SKM-1 (cell line): ENCODE data around the gene TLN1.

ENCODE experiments used
- DNase-seq: peaks from one replicate; lab custom pipeline; 2025; ENCODE audit not compliant: unreplicated experiment; lab: John Stamatoyannopoulos, UW

TLN1 gene

DNA sequence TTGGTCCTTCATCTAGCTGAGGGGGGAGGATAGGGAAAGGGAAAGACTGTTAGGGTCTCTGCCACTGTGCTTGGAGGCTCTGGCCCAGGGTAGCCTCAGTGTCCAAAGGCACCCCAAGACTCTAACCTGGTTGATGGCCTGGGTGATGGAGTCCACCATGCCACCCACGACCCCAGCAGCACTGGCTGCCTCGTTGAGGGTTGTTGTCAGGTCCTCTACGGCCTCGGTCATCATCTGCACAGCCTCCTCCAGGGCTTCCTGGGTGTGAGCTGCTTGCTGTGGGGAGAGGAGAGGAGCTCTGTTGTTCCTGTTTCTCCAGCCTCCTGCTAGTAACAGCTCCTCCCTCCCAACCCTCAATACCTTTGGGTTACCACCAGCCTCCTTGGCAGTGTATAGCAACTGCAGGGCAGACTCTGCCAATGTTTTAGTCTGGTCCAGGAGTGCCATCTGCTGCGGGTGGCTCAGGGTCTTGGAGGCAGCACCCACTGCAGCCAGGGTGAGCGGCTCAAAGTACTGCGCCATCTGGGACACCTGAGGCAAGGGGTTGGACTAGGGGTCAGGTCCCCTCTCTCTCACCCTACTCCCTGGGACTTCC lies 26.1 kb downstream of the TLN1 start:
- DNase-seq: no peak

DNA sequence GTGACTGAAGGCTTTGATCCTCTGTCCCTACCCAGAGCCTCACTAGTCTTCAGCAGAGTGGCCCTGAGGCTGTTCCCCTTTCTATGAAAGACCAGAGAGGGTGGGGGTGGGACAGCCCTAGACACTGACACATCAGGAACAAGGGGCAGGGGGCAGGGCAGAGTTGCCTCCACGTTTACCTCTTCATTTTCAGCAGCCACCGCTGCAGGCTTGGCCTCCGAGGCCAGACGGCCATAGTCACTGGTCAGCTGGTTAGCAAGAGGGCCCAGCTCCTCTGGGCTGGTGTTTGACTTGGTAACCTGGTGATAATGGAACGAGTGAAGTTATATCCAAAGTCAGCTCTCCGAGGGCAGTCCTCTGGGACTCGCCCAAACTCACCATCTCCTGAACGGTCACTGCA lies 26.6 kb downstream of the TLN1 start:
- no peak for DNase-seq

DNA sequence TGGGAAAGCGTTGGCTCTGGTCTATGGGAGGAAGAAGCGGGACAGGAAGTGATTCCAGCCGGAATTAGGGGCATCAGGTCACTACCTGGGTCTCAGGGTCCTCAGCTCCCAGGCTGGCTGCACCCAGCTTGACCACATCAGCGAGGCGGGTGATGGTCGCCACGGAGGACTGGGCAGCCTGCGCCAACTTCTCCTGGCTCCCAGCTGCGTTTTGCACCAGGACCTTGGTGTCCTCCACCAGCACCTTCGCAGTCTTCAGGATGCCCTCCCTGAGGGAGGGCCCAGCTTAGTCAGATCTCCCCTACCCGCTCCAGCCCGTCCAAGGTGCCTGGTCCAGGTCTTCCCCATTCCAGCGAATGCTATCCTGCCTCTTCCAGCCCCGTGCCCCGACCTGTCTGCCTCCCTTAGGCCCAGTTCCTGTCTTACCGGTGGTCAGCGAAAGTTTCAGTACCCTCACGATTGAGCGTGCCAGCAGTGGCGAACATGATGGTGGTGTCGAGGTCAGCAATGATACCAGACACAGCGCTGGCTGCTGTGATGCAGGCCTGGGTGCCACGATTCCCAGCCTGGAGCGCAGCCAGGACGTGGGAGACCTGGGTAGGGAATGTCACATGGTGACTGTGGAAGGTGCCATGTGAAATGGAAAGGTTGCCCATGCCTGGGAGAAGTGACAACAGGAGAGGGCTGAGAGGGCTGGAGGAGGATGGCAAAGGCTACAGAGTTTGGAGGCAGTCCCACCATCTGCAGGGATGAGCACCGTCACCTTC lies 27.9 kb downstream of the TLN1 start:
- DNase-seq: no peak

DNA sequence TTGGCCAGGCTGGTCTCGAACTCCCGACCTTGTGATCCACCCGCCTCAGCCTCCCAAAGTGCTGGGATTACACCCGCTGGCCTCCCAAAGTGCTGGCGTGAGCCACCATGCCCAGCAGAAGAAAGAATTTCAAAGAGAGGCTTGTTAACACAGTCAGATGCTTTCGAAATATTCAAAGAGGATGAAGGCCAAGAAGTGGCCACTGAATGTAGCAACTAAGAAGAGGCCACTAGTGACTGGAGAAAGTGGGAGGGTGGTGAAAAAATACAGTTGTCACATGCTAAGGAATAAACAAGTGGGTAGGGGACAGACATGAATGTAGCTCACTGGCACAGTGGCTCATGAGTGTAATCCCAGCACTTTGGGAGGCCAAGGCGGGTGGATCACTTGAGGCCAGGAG lies 29.3 kb downstream of the TLN1 start:
- no peak for DNase-seq

DNA sequence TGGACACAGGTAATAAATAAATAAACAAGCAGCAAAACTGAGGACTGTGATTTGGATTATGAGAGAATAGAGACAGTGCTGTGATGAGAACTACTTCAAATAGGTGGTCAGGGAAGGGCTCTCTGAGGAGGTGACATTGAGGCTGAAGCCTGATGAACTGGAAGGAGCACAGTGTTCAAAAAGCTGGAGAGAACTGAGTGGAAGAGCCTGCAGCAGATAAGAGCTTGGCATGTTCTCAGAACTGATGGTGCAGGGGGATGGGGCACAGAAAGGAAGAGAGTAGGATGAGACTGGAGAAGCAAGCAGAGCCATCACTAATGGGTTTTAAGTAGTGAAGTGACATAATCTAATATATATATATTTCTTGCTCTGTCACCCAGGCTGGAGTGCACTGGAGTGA lies 31.1 kb downstream of the TLN1 start:
- DNase-seq: no peak

DNA sequence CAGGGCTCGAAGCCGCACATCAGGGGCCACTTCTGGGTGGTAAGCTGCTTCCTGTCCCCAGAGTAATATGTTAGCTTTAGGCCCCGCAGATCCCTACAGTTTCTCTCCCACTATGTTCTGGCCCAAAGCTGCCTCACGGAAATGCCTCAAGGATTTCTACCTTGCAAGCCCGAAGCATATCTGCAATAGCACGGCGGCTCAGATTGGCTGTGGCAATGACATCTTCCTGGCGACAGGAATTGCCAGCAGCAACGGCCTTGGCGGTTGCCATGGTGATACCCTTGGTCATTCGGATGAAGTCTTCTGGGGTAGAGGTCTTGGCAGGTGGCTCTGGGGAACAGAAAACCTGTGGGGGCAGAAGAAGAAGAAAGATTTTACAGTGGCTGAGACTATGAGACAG lies 32.0 kb downstream of the TLN1 start:
- no peak for DNase-seq

DNA sequence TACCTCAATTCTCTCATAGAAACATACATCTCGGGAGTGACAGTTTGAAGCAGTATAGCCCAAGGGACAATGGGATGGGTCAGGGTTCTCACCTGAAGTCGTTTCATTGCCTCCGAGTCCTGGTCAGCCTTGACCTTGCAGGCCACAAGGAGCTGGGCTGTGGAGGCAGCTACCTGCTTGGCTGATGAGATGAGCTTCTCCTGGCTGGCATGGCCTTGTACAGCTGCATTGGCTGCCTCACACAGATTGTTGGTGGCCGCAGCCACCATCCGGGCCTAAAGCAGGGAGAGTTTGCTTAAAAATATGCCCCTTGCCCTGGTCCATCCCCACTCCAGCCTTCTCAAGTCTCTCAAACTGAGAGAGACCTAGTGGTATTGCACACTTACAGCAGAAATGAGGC lies 33.8 kb downstream of the TLN1 start:
- no peak for DNase-seq

DNA sequence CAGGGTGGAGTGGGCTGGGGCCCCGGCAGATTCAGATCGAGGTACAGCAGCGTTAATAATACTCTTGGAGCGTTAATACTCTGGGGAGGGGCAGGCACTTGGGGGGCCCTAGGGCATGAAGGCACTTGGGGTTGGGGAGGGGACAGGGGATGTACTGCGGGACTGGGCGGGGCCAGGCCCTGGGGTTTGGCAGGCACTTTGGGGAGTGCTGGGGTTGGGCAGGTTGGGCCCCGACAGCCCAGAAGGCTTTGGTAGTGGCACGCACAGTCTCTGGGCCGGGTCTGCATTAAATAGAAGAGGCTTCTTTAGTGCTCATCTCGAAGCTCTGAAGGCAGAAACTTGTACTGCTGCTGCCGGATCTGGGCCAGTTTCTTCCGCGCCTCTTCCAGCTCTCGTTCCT lies 34.5 kb downstream of the TLN1 start:
- no peak for DNase-seq

DNA sequence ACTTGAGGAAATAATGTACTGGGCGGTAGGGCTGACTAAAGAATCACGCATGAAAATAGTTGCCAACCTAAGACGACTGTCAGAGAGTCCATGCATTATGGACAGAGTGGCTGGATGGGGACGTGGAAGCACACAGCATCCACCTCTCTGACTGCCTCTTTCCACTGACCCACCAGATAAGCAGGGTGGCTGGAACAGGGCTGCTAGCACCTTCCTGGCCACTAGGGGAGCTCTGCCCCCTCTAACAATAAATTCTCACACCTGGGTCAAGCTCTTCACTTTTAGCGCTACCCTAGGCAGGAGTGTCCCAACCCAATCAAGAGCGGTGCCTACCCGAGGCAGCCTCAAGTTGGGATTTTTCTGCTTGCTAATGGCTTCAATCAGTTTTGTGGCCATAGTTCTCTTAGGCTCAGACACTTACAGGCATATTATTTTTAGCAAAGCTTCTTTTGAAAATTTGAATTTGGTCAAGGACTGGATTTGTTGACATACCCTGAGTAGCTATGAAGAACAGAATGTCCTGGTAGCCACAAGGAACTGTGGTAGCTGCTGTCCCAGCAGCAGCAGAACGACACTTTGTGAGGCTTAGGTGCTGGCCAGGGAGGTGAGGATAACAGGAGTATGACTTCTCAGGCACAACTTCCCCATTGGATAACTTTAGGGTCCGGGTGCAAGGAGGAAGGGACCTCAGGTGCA lies 35.3 kb downstream of the TLN1 start:
- peak; percentile 9 for DNase-seq

DNA sequence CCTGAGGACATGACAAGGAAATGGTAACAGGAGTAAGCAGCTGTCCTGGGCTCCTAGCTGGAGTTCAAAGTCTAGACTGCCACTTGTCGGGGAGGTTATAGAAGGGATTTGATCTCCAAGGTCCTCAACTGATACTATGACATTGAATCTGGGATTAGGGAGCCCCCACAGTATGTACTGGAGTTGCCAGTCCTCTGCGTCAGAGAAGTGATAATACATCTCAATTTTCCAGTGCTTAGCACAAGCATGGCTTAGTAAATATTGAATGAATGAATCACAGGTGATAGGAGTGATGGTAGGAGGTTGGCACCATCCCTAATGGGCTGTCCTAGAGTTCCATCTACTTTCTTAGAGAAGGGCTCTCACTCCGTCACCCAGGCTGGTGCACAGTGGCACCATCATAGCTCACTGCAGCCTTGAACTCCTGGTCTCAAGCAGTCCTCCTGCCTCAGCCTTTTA lies 36.0 kb downstream of the TLN1 start:
- DNase-seq: no peak

DNA sequence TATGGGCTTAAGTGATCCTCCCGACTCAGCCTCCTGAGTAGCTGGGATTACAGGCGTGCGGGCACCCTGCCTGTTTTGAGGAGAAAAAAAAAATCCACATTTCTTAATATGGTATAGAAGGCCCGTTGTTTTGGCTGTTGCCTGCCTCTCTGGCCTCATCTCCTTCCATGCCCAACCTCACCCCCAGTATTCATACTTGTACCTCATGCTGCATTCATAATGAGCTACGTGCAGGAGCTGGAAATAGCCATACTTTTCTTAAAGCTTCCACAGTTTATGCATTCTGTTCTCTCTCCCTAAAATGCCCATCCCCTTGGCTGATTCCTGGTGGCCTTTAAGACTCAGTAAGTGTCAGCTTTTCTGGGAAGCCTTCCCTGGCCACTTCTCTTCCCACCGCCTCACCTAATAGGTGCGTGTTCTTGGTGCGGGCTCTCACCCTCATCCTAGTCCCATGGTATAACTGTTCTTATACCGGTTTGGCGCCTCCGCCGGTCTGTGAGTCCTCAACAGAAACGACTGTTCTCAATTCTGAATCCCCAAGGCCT lies 40.2 kb downstream of the TLN1 start:
- DNase-seq: no peak

DNA sequence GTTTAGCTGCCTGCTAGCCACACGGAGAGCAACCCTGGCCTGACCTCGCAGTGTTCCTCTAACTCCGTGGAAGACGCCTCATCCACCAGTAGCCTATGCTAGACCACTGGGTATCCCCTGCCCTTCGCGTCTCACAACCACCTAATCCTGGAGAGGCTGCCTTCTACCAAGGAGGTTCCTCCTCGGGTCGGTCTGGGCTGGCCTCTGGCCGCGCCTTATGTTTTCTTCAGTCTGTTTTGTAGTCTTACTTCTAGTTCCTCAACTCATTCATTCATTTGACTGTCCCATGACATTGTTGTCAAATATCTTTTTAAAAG lies 40.7 kb downstream of the TLN1 start:
- DNase-seq: no peak

DNA sequence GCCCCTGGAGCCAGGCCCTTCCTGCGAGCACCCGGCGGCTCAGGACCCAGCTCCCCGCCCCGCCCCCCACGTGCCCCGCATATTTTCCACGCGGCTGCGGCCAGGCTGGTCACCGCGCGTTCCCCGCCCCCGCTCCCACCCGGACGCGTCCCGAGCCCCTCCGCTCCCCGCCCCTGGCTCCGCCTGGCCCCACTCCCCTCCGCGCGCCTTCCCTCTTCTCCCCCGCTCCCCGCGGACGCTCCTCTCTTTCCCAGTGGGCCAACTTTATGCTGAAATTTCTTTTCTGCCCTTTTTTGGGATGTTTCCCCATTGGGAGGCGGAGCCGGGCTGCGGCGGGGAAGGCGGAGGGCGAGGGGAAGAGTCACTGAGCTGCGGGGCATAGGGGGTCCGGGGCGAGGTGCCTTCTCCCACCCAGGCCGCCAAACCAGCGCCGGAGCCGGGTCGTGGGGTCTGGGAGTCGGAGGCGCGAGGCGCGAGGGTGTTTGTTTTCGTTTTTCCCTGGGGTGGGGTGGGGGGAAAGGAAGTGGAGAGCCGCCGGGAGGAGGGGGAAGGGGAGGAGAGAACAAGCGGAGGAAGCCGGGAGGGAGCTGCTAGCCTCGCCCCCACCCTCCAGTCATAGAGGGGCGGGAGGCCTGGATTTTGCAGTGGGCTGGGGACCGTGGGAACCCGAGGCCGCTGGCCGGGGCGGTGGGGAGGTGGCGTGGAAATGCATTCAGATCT lies 41.2 kb downstream of the TLN1 start:
- peak; percentile 39 for DNase-seq

DNA sequence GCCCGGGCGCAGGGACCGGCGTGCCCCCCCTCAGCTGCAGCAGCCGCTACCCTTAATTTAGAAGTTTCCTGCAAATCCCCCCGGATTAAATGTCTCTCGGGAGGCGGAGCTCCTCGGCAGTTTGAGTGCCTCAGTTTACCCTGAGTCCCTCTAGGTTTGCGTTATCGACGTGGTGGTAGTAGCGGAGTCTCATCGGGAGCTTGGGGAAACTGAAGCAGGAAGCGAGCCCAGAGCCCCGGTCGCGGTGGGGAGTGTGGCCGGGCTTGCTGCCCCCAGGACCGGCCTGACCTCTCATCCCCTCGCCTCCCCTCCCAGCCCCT lies 41.7 kb downstream of the TLN1 start:
- DNase-seq: no peak

DNA sequence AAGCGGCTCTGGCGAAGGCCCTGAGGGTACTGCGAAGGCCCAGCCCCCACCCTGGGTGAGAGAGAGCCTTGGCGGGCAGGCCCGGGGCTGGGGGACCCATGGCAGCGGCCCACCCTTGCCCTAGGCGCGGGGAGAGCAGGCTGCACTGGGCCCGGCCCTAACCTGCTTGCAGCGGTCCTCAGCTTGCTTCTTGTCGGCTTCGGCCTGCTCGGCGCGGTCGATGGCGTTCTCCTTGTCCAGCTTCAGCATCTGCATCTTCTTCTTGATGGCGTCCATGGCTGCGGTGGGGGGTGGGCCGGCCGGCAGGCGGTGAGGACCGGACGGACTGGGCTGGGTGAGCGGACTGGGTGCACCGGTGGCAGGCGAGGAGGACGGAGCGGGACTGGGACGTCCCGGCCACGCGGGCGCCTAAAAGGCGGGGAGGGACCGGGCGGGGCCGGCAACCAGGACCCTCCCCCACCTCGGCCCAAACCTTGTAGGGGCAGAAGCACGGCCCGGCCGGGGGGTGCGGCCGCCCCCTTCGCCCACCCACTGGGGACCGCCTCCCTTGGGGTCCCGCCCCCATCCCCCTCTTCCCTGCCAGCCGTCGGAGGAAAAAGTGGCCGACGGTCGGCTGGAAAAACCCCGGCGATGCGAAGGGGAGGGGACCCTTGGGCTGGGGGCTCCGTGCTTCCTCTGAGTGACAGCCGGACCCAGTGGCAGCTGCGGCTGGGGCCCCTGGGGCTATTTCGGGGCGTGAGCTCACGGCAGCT lies 42.3 kb downstream of the TLN1 start, which contains the start of gene TPM2:
TSS of gene TPM2 (minus strand) at position 384 of the 752 bp plus-strand sequence. CDS start at position 276, 108 bp downstream.
- DNase-seq: no peak

DNA sequence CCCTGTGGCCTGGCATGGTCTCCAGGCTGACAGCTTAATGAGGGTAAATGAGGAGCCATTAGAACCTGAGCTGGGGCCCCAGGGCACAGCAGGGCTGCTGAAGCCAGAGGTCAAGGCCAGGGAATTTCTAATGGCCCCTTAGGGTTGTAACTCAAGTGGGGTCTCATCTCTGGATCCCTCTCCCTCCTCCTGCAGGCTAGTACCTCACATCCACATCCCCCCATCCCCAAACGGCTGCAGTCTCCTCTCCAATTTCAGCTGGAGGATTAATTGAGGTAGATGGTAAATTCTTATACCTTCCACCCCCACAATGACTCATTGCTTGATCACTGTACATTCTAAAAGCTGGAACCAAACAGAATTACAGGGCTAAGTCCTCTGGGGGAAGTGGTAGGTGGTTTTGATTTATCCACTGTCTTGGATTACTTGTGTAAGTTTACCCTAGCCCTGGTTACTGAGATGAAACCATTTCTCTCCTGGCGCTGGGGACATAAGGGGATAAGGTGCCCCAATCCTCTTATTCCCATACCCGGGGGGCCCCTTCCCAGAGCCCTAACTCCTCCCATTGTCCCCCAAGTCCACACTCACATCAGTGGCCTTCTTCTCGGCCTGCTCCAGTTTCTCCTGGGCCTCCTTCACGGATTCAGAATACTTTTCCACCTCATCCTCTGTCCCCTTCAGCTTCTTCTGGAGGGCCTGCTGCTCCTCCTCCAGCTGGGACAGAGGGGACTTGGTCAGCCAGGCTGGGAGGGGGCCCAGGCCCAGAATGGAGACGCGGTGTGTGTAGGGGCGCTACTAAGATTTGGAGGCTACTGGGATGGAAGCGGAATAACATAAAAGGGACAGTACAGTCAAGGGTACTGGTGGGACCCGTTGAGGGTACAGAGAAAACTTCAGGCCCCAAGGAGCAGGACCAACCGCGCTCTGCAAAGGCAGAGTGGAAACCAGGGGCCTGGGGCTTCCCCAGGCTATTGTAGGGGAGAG lies 43.1 kb downstream of the TLN1 start:
- no peak for DNase-seq

DNA sequence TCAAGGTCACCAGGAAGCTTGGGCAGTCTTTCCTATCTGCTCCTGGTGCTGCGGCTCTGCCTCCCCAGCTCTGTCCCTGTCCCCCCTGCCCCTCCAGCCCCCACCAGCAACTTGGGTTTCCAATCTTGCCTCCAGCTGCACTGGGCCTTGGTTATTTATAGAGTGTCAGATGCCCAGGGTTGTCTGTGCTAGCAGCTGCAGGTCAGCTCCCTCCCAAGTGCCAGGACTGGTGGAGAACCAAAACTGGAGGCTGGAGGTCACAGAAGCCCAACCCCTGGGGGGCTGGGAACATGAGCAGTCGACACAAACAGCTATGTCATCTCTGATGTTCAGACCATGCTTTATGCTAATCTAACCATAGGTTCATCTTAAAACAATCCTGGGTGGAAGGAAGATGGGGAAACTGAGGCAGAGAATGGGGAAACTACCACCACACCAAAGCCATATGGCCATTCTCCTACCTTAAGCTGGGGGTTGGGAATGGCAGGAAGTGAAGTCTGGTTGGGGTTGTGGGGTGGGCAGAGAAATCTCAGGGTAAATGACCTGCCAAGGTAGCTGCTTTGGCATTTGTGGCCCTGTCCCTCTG lies 43.9 kb downstream of the TLN1 start:
- no peak for DNase-seq

DNA sequence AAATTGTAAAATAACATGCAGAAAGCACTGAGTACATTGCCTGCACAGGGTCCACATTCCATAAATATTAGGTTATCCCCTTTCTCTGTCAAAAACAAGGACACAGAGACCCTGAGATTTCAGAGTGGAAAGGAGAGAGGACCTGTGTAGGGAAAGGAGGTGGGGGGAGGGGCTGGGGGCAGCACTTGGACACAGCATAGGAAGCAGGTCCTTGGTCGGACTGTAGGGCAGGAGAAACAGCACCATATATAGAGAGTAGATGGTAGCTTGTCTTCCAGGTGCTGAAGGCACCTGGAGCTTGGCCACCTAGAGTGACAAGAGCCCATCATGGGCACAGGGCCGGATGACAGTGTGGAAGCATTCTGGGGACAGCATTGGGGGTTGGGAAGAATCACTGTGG lies 44.7 kb downstream of the TLN1 start:
- no peak for DNase-seq
